Left lobe of liver (tissue), 2 donors: Measurements from ENCODE around the gene MFAP4. TPM values are rescaled to one million over a fixed set of nuclear protein-coding genes. Genes with fewer than 3 reads are reported as not detected.

Source experiments
- ATAC-seq: fragments of 200-7000 bp; cut with Tn5 transposase; one replicate; pipeline ENCODE4 v1.9.1; 2020; ENCODE audit warnings: mild to moderate bottlenecking, moderate library complexity
- DNase-seq: peaks from one replicate; pipeline ENCODE4 v3.0.0-alpha.2; 2020; ENCODE audit warnings: low spot score
- total RNA-seq: library from RNA; stranded (reverse); gene quantifications from one replicate; pipeline ENCODE4 v1.2.1, GENCODE V29; 2021
- donor health status: DM: no; HTN: no; CAD: no; lungs with moderate emphysema.
- donor health status: DM: no; HTN: yes; CAD: no.

Gene MFAP4
- total RNA-seq, 1 donor from 2014 or later: 2.8 TPM

GRCh38 chr17:19372866-19373504, 14.0 kb downstream of the MFAP4 start:
- ATAC-seq: no peak

GRCh38 chr17:19372439-19372838, 14.6 kb downstream of the MFAP4 start:
- no peak for DNase-seq

More at GRCh38 chr17:19372866-19373504, 14.0 kb downstream of the MFAP4 start:
- DNase-seq: no peak

GRCh38 chr17:19372011-19372370, 15.0 kb downstream of the MFAP4 start:
- ATAC-seq (no peak), DNase-seq (no peak)

More at GRCh38 chr17:19372439-19372838, 14.6 kb downstream of the MFAP4 start:
- ATAC-seq: no peak

GRCh38 chr17:19371259-19372010, 15.6 kb downstream of the MFAP4 start:
- DNase-seq: peak; percentile 16
- no peak for ATAC-seq

GRCh38 chr17:19370493-19370960, 16.5 kb downstream of the MFAP4 start:
- ATAC-seq (peak; percentile 41), DNase-seq (no peak)

GRCh38 chr17:19369846-19370492, 17.0 kb downstream of the MFAP4 start:
- DNase-seq (no peak), ATAC-seq (peak; percentile 14)

GRCh38 chr17:19369107-19369778, 17.7 kb downstream of the MFAP4 start:
- ATAC-seq (no peak), DNase-seq (no peak)

- ATAC-seq (no peak), DNase-seq (no peak)
These were observed 18.8 kb downstream of the MFAP4 start for GRCh38 chr17:19368229-19368628.

- DNase-seq: no peak
- ATAC-seq: no peak
These were observed 20.4 kb downstream of the MFAP4 start for GRCh38 chr17:19366637-19366972.

GRCh38 chr17:19365833-19366636, 21.0 kb downstream of the MFAP4 start:
- ATAC-seq: no peak
- no peak for DNase-seq

GRCh38 chr17:19365499-19365817, 21.5 kb downstream of the MFAP4 start:
- ATAC-seq (no peak), DNase-seq (no peak)

GRCh38 chr17:19364699-19365498, 22.1 kb downstream of the MFAP4 start:
- DNase-seq: no peak
- ATAC-seq: no peak

- no peak for DNase-seq
- ATAC-seq: no peak
These were observed 23.4 kb downstream of the MFAP4 start for GRCh38 chr17:19363460-19364035.

- ATAC-seq: no peak
- DNase-seq: no peak
These were observed 23.9 kb downstream of the MFAP4 start for GRCh38 chr17:19363114-19363438.

- peak; percentile 95 for ATAC-seq
- DNase-seq: peak; percentile 97
These were observed 24.5 kb downstream of the MFAP4 start, which contains the start of gene B9D1 for GRCh38 chr17:19362277-19363113. Gene B9D1, minus strand, starts transcription at chr17:19362723. Its CDS starts 154 bp downstream, at chr17:19362569.

- ATAC-seq (no peak), DNase-seq (no peak)
These were observed 25.1 kb downstream of the MFAP4 start for GRCh38 chr17:19361944-19362276.

GRCh38 chr17:19361326-19361725, 25.7 kb downstream of the MFAP4 start:
- no peak for ATAC-seq
- no peak for DNase-seq

- ATAC-seq (no peak), DNase-seq (no peak)
These were observed 26.2 kb downstream of the MFAP4 start for GRCh38 chr17:19360772-19361171.

GRCh38 chr17:19359856-19360255, 27.1 kb downstream of the MFAP4 start:
- no peak for ATAC-seq
- no peak for DNase-seq
